H1 (cell line): ENCODE data around the gene SS18. TPM values are rescaled to one million over a fixed set of nuclear protein-coding genes. Genes with fewer than 3 reads are reported as not detected.

ENCODE experiments used
- CTCF ChIA-PET: fragments of 300-600 bp; sonication (Branson Sonifier 250); formaldehyde crosslinking; loops from one replicate; lab custom pipeline; 2021; ENCODE audit not compliant: partially characterized antibody; lab: Charles Lee
- POLR2A ChIA-PET: fragments of 300-600 bp; sonication (Branson Sonifier 250); formaldehyde crosslinking; loops from one replicate; lab custom pipeline; 2021; ENCODE audit warnings: inconsistent platforms; ENCODE audit not compliant: partially characterized antibody; lab: Charles Lee
- DNase-seq, 2 experiments: peaks; one replicate each; pipeline versions ENCODE4 v3.0.0 to v3.0.0-alpha.2; 2010 to 2022; ENCODE audit warnings: low spot score in 2 of 2, low read depth in 1 of 2, mixed read lengths in 1 of 2
- FAIRE-seq: peaks from 2 replicates; lab custom pipeline; 2011; peaks lifted over from hg19 to GRCh38; lab: Jason Lieb, UNC
- H2AFZ ChIP-seq: 2 replicates; pipeline ENCODE4 v1.8.1; 2012; ENCODE audit warnings: low read length, inconsistent platforms
- H2AK5ac ChIP-seq: 2 replicates; pipeline ENCODE4 v1.6.1; 2013; ENCODE audit warnings: low read depth, low read length
- H2BK120ac ChIP-seq: replicated peaks from 2 replicates; pipeline ENCODE3; 2013; ENCODE audit warnings: low read depth, low read length, inconsistent platforms
- H2BK12ac ChIP-seq: 2 replicates; pipeline ENCODE4 v1.6.1; 2013; ENCODE audit warnings: low read depth, low read length
- H2BK15ac ChIP-seq: 2 replicates; pipeline ENCODE4 v1.6.1; 2013; ENCODE audit warnings: low read length
- H2BK20ac ChIP-seq: 2 replicates; pipeline ENCODE4 v1.6.1; 2013; ENCODE audit warnings: low read length
- H2BK5ac ChIP-seq: 2 replicates; pipeline ENCODE4 v1.6.1; 2013; ENCODE audit warnings: low read depth, low read length
- H3K14ac ChIP-seq: 2 replicates; pipeline ENCODE4 v1.6.1; 2013; ENCODE audit warnings: inconsistent platforms; ENCODE audit not compliant: insufficient read length
- H3K18ac ChIP-seq: 2 replicates; pipeline ENCODE4 v1.6.1; 2013; ENCODE audit warnings: low read length; ENCODE audit errors: extremely low read depth
- H3K23ac ChIP-seq: 2 replicates; pipeline ENCODE4 v1.6.1; 2013; ENCODE audit warnings: inconsistent platforms; ENCODE audit not compliant: insufficient read length
- H3K23me2 ChIP-seq: 2 replicates; pipeline ENCODE4 v1.6.1; 2013; ENCODE audit warnings: low read depth, low read length
- H3K27ac ChIP-seq: 2 replicates; pipeline ENCODE4 v1.6.1; 2011; ENCODE audit warnings: low read depth, low read length, inconsistent platforms
- H3K27me3 ChIP-seq, 4 experiments: replicated peaks in 1 of 4; 1 replicate in 1 of 4; 2 replicates in 3 of 4; pipeline versions ENCODE4 v1.6.1 to v1.8.1; 2011 to 2013; ENCODE audit warnings: low read length in 3 of 4, mild to moderate bottlenecking in 3 of 4, inconsistent platforms in 2 of 4, mixed read lengths in 2 of 4, moderate library complexity in 1 of 4; ENCODE audit not compliant: control insufficient read depth in 3 of 4, insufficient read depth in 3 of 4; ENCODE audit errors: extremely low read depth in 1 of 4
- H3K36me3 ChIP-seq, 4 experiments: 2 replicates each; pipeline versions ENCODE4 v1.6.1 to v1.8.1; 2011 to 2013; ENCODE audit warnings: mild to moderate bottlenecking in 4 of 4, low read length in 3 of 4, moderate library complexity in 2 of 4, control low read depth in 1 of 4, inconsistent platforms in 1 of 4; ENCODE audit not compliant: insufficient read depth in 4 of 4, control insufficient read depth in 2 of 4
- H3K4ac ChIP-seq: replicated peaks from 2 replicates; pipeline ENCODE3; 2013; ENCODE audit warnings: low read length, low read depth, mixed read lengths, inconsistent platforms; ENCODE audit not compliant: insufficient read length
- H3K4me1 ChIP-seq, 4 experiments: replicated peaks in 1 of 4; 1 replicate in 1 of 4; 2 replicates in 3 of 4; pipeline versions ENCODE4 v1.6.1 to v1.8.1; 2011 to 2013; ENCODE audit warnings: low read length in 3 of 4, inconsistent platforms in 2 of 4, mixed read lengths in 1 of 4; ENCODE audit not compliant: insufficient read depth in 4 of 4, control insufficient read depth in 3 of 4
- H3K4me2 ChIP-seq, 2 experiments: 2 replicates each; pipeline versions ENCODE4 v1.6.1 to v1.8.1; 2011 to 2013; ENCODE audit warnings: low read depth in 2 of 2, low read length in 2 of 2, control low read depth in 1 of 2, inconsistent platforms in 1 of 2, mild to moderate bottlenecking in 1 of 2; ENCODE audit not compliant: insufficient read depth in 1 of 2
- H3K4me3 ChIP-seq, 4 experiments: fragments of 200-600, 300-600 bp in 1 of 4; sonication (generic), shearing (Covaris generic), sonication (Bioruptor Twin) in 1 of 4; 2 replicates each; pipeline versions ENCODE4 v1.5.1 to v1.8.1; 2011 to 2016; ENCODE audit warnings: low read length in 4 of 4, low read depth in 3 of 4, control low read depth in 2 of 4, inconsistent platforms in 2 of 4, mild to moderate bottlenecking in 2 of 4, mixed read lengths in 1 of 4, moderate library complexity in 1 of 4; ENCODE audit not compliant: insufficient read depth in 2 of 4; ENCODE audit errors: extremely low read depth in 1 of 4
- H3K56ac ChIP-seq: replicated peaks from 2 replicates; pipeline ENCODE3; 2013; ENCODE audit warnings: low read depth, mild to moderate bottlenecking, mixed read lengths, low read length, inconsistent platforms; ENCODE audit not compliant: insufficient read length
- H3K79me1 ChIP-seq: 2 replicates; pipeline ENCODE4 v1.6.1; 2013; ENCODE audit warnings: low read depth, low read length, control low read depth
- H3K79me2 ChIP-seq, 2 experiments: 2 replicates each; pipeline versions ENCODE4 v1.6.1 to v1.8.1; 2012 to 2013; ENCODE audit warnings: low read length in 2 of 2, mild to moderate bottlenecking in 2 of 2, inconsistent platforms in 1 of 2; ENCODE audit not compliant: insufficient read depth in 2 of 2, control insufficient read depth in 1 of 2
- H3K9ac ChIP-seq, 4 experiments: replicated peaks in 1 of 4; 1 replicate in 1 of 4; 2 replicates in 3 of 4; pipeline versions ENCODE4 v1.6.1 to v1.8.1; 2011 to 2013; ENCODE audit warnings: low read depth in 3 of 4, low read length in 3 of 4, control low read depth in 2 of 4, mild to moderate bottlenecking in 2 of 4, moderate library complexity in 2 of 4, inconsistent platforms in 1 of 4; ENCODE audit errors: extremely low read depth in 1 of 4
- H3K9me3 ChIP-seq, 2 experiments: 2 replicates each; pipeline versions ENCODE4 v1.6.1 to v1.8.1; 2012 to 2013; ENCODE audit warnings: mild to moderate bottlenecking in 2 of 2, moderate library complexity in 2 of 2, control low read depth in 1 of 2, inconsistent platforms in 1 of 2, low read depth in 1 of 2, low read length in 1 of 2, mixed read lengths in 1 of 2; ENCODE audit not compliant: insufficient read depth in 2 of 2
- H4K20me1 ChIP-seq, 2 experiments: replicated peaks in 1 of 2; 2 replicates each; pipeline versions ENCODE3 to v1.8.1; 2011 to 2013; ENCODE audit warnings: inconsistent platforms in 2 of 2, low read length in 2 of 2, mild to moderate bottlenecking in 1 of 2; ENCODE audit not compliant: insufficient read depth in 2 of 2, control insufficient read depth in 1 of 2
- H4K5ac ChIP-seq: 2 replicates; pipeline ENCODE4 v1.6.1; 2013; ENCODE audit warnings: low read length, low read depth, mixed read lengths, inconsistent platforms; ENCODE audit not compliant: insufficient read length
- H4K8ac ChIP-seq: 2 replicates; pipeline ENCODE4 v1.8.0; 2013; ENCODE audit warnings: mild to moderate bottlenecking, moderate library complexity, low read length, inconsistent platforms; ENCODE audit not compliant: insufficient read depth; ENCODE audit errors: extremely low read depth
- H4K91ac ChIP-seq: replicated peaks from 2 replicates; pipeline ENCODE3; 2013; ENCODE audit warnings: low read length, mixed read lengths, inconsistent platforms; ENCODE audit not compliant: insufficient read length
- BACH1 ChIP-seq: IDR thresholded peaks from 2 replicates; pipeline ENCODE4 v1.6.1; 2012; ENCODE audit warnings: low read length, improper control_type of control experiment
- MAFK ChIP-seq: IDR thresholded peaks from 2 replicates; pipeline ENCODE4 v1.6.1; 2012; ENCODE audit warnings: low read depth, mild to moderate bottlenecking, improper control_type of control experiment, low read length
- WGBS, 2 experiments: shearing (Covaris generic) in 1 of 2; methylation state at CpG; one replicate each; pipeline versions ENCODE4 v1.1.6 to v1.1.7; 2013 to 2015; ENCODE audit warnings: low lambda C conversion rate in 2 of 2, mixed read lengths in 2 of 2, inconsistent platforms in 1 of 2, low coverage in 1 of 2, missing lambda C conversion rate in 1 of 2; ENCODE audit not compliant: insufficient replicate concordance in 2 of 2, insufficient coverage in 1 of 2, insufficient read length in 1 of 2; ENCODE audit errors: extremely low coverage in 1 of 2, missing lambda C conversion rate in 1 of 2; 5-methylcytosine and 5-hydroxymethylcytosine counted together
- polyA plus RNA-seq, 7 experiments: library from polyadenylated mRNA; depleted of rRNA in 3 of 7; stranded (reverse) in 5 of 7; unstranded in 2 of 7; fragments of >200 nt in 5 of 7; fragments of 200-250 nt in 2 of 7; gene quantifications; 1 replicate in 5 of 7; 2 replicates in 1 of 7; 4 replicates in 1 of 7; pipeline versions ENCODE4 v1.2.1 to v1.2.3, GENCODE V29; 2011 to 2013; ENCODE audit warnings: missing spikeins in 2 of 7, mixed read lengths in 2 of 7
- total RNA-seq: library from RNA; stranded (reverse); fragmentation: NEBNext Ultra II Directional; extraction: Animal tissue kit (Norgen Biotek cat#: 25700); gene quantifications from 2 replicates; pipeline ENCODE4 v1.2.1, GENCODE V29; 2021

The SS18 gene
- total and polyA plus RNA-seq, 2 of the 8 experiments (the other 6 are each of a cell fraction or from before 2014, with no cell fraction given), result 83.5 to 106 TPM

- no peak overlapping the region for H4K91ac ChIP-seq
- no peak overlapping the region for H2BK5ac ChIP-seq
- 87% methylated on average over 2 of the region's 2 CpGs; no CpG with 5 or more reads in 1 of the 2 experiments for WGBS, 2 experiments
- no peak overlapping the region for H3K4me2 ChIP-seq
- no peak overlapping the region for H2BK15ac ChIP-seq
- no peaks in the 10 kb centered on the region for H3K23me2 ChIP-seq
- ChIA-PET POLR2A (no interaction called here), CTCF (interaction anchor here (0.9 kb wide), 1 partner anchor 10 kb away, joined by 3 read pairs; no protein-coding TSS in a partner anchor)
- H3K4me1 ChIP-seq, result no peaks in the 10 kb centered on the region
- no peak overlapping the region for H2AFZ ChIP-seq
- no peak overlapping the region for H3K56ac ChIP-seq
- no peak overlapping the region for H3K27ac ChIP-seq
- H3K23ac ChIP-seq, result no peak overlapping the region
- no peak overlapping the region for H2BK12ac ChIP-seq
- no peaks in the 10 kb centered on the region for H3K79me2 ChIP-seq
- no peak overlapping the region for H2BK20ac ChIP-seq
- no peak overlapping the region for H3K9ac ChIP-seq
- H2BK120ac ChIP-seq, result no peak overlapping the region
- H3K36me3 ChIP-seq, result no peaks in the 10 kb centered on the region; a peak in 1 of 8 replicates
- FAIRE-seq (no peak), DNase-seq (no peak)
- H3K4ac ChIP-seq, result no peak overlapping the region
- H4K5ac ChIP-seq, result no peak overlapping the region
- H3K4me3 ChIP-seq, result no peak overlapping the region
- H4K20me1 ChIP-seq, result no peaks in the 10 kb centered on the region
- H3K9me3 ChIP-seq, result no peaks in the 10 kb centered on the region
- H3K27me3 ChIP-seq, result no peaks in the 10 kb centered on the region
- no peak overlapping the region for H3K14ac ChIP-seq
- H4K8ac ChIP-seq, result no peak overlapping the region
- no peak overlapping the region for H3K18ac ChIP-seq
- no peak overlapping the region for H2AK5ac ChIP-seq
- no peaks in the 10 kb centered on the region for H3K79me1 ChIP-seq
- TF ChIP-seq BACH1 (no peak), MAFK (no peak)
These were observed 106.7 kb downstream of the SS18 start for GRCh38 chr18:25983730-25984129.
